Smooth muscle cell of the umbilical artery (primary cell): ENCODE results near the gene LINGO3. TPM values are rescaled to one million over a fixed set of nuclear protein-coding genes. Genes with fewer than 3 reads are reported as not detected.

Experiments used
- total RNA-seq: library from RNA; depleted of rRNA; stranded (reverse); fragments of >200 nt; gene quantifications from 2 replicates; pipeline ENCODE4 v1.2.3, GENCODE V29; 2014

The LINGO3 gene, protein sequence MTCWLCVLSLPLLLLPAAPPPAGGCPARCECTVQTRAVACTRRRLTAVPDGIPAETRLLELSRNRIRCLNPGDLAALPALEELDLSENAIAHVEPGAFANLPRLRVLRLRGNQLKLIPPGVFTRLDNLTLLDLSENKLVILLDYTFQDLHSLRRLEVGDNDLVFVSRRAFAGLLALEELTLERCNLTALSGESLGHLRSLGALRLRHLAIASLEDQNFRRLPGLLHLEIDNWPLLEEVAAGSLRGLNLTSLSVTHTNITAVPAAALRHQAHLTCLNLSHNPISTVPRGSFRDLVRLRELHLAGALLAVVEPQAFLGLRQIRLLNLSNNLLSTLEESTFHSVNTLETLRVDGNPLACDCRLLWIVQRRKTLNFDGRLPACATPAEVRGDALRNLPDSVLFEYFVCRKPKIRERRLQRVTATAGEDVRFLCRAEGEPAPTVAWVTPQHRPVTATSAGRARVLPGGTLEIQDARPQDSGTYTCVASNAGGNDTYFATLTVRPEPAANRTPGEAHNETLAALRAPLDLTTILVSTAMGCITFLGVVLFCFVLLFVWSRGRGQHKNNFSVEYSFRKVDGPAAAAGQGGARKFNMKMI
- total RNA-seq, result not detected in 2 replicates

GRCh38 chr19:2308114-2308556 lies at the start of gene LINGO3:
TSS of gene LINGO3 (minus strand) at chr19:2308154. CDS start at chr19:2291776, 16,378 bp downstream.

DNA sequence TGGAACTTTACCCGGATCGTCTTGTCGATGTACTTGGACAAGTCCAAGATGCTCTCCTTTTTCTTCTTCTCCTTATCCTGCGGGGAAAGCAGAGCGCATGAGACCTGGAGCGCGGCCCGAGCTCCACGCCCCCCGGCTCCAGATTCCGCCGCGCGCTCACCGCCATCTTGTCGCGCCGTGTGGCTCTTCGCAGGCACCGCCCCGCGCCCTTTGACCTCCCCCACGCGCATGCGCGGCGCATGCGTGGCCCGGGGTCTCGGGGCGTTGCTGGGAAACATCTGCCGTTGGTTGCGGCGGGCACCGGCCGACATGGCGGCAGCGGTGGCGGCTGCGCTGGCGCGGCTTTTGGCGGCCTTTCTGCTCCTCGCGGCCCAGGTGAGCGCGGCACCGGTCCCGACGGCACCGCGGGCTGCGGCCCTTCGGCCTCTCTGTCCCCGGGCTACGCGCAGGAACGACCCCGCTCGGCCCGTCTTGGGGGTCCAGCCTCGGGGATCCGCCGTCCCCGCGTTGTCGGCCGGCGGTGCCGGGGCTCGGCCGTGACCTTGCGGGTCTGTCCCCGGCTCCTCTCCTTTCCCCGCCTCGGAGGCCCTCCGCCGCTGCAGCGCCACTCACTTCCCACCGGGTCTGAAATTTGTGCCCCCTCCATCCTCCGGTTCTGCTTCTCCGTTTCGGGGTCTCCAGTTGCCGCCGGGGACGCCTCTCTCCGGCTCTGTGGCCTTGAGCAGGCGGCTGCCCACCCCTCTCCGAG lies 20.6 kb upstream of the LINGO3 start, which contains the start of the genes LSM7 and SPPL2B:
TSS of gene LSM7 (minus strand) at position 186 of the 748 bp plus-strand sequence. CDS start at position 166, 20 bp downstream.
TSS of gene SPPL2B (plus strand) at position 284 of the 748 bp plus-strand sequence. CDS start at position 310, 26 bp downstream.

GRCh38 chr19:2282062-2282861 lies 25.7 kb downstream of the LINGO3 start, which contains the start of gene PEAK3:
TSS of gene PEAK3 (minus strand) at chr19:2282175. CDS start at chr19:2280931, 1,244 bp downstream.

Other genes with a start within 250 kb of the LINGO3 start
- gene MOB3A, start 211.8 kb downstream of the LINGO3 start, total RNA-seq, result 14.0 and 36.9 TPM in 2 replicates
- 0.89 and 1.5 TPM in 2 replicates for gene IZUMO4, start 211.2 kb downstream of the LINGO3 start, total RNA-seq
- 106 and 185 TPM in 2 replicates for gene AP3D1, start 156.6 kb downstream of the LINGO3 start, total RNA-seq
- 3.9 and 10.5 TPM in 2 replicates for gene DOT1L, start 144.2 kb downstream of the LINGO3 start, total RNA-seq
- gene PLEKHJ1, start 71.8 kb downstream of the LINGO3 start, total RNA-seq, result 44.4 and 46.3 TPM in 2 replicates
- 22.9 and 39.8 TPM in 2 replicates for gene SF3A2, start 71.3 kb downstream of the LINGO3 start, total RNA-seq
- 0.59 and 1.1 TPM in 2 replicates for gene AMH, start 58.8 kb downstream of the LINGO3 start, total RNA-seq
- gene JSRP1, start 51.7 kb downstream of the LINGO3 start, total RNA-seq, result 0.14 and 0.30 TPM in 2 replicates
- not detected in 2 replicates for gene PEAK3, start 26.0 kb downstream of the LINGO3 start, total RNA-seq
- 105 and 126 TPM in 2 replicates for gene LSM7, start 20.4 kb upstream of the LINGO3 start, total RNA-seq
- 43.7 and 57.3 TPM in 2 replicates for gene SPPL2B, start 20.5 kb upstream of the LINGO3 start, total RNA-seq
- gene TMPRSS9, start 52.1 kb upstream of the LINGO3 start, total RNA-seq, result not detected in 2 replicates
- gene TIMM13, start 119.4 kb upstream of the LINGO3 start, total RNA-seq, result 25.8 and 29.1 TPM in 2 replicates
- gene LMNB2, start 148.8 kb upstream of the LINGO3 start, total RNA-seq, result 49.6 and 135 TPM in 2 replicates
- 15.6 and 44.2 TPM in 2 replicates for gene GADD45B, start 168.0 kb upstream of the LINGO3 start, total RNA-seq